Measurements from ENCODE around the gene SLC35A3. TPM values are rescaled to one million over a fixed set of nuclear protein-coding genes. Genes with fewer than 3 reads are reported as not detected.

SLC35A3 gene
- total RNA-seq, 1 experiment from 2014 or later, result 22.9 TPM

DNA sequence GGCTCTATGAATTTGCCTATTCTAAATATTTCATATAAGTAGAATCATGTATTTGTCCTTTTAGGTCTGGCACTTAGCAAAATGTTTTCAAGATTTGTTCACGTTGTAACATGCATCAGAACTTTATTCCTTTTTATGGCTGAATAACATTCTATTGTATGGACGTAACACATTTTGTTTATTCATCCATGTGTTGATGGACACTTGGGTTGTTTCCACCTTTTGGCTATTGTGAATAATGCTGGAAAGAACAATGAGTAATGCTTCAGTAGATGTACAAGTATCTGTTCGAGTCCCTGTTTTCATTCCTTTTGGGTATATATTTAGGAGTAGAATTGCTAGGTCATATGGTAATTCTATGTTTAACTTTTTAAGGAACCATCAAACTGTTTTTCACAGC is 24.7 kb downstream of the SLC35A3 start:
- TF ChIP-seq CTCF (conservative IDR thresholded peaks at IDR 0.05), result no peak
- no peak for TF ChIP-seq EZH2 (IDR thresholded peaks at IDR 0.05; ENCODE audit: low read depth)
- H3K9me2 ChIP-seq (ENCODE audit: insufficient read depth), result no peaks in the 10 kb centered on the region
- ChIA-PET POLR2A (ENCODE audit: unreplicated experiment) (no interaction called here), CTCF (no interaction called here)
- no peak for DNase-seq
- H3K4me2 ChIP-seq, result no peak overlapping the region
- H3K9me3 ChIP-seq (ENCODE audit: insufficient read depth, low read depth), result no peaks in the 10 kb centered on the region
- H2AFZ ChIP-seq, result no peak overlapping the region
- intact Hi-C loops (cut with micrococcal nuclease; ENCODE audit: unreplicated experiment), result no loop called here
- H3K4me1 ChIP-seq (replicated peaks; ENCODE audit: insufficient read depth), result 0 out of 2 replicates have a peak, but pooled peaks cover 11% of the 10 kb centered on the region
- H3K27ac ChIP-seq, result no peak overlapping the region
- peaks cover 9% of the 10 kb centered on the region for H3K36me3 ChIP-seq (ENCODE audit: low read depth)
- H3K4me3 ChIP-seq, result no peak overlapping the region
- no peaks in the 10 kb centered on the region for H3F3A ChIP-seq (ENCODE audit: insufficient read depth, low read depth)
- no peaks in the 10 kb centered on the region for H4K20me1 ChIP-seq (ENCODE audit: insufficient read depth)
- peaks cover 28% of the 10 kb centered on the region for H3K79me2 ChIP-seq (ENCODE audit: low read depth)
- H3K27me3 ChIP-seq (ENCODE audit: insufficient read depth, low read depth), result no peaks in the 10 kb centered on the region
- BruUV-seq (replicated peaks), result no TSS peak

GRCh38 chr1:99996951-99997350 is 27.2 kb downstream of the SLC35A3 start:
- Histone ChIP-seq H3K9me2 (ENCODE audit: insufficient read depth) (no peaks in the 10 kb centered on the region), H3F3A (ENCODE audit: insufficient read depth, low read depth) (no peaks in the 10 kb centered on the region), H3K4me1 (replicated peaks; ENCODE audit: insufficient read depth) (0 out of 2 replicates have a peak, but pooled peaks cover 11% of the 10 kb centered on the region), H3K4me3 (no peak overlapping the region), H3K27me3 (ENCODE audit: insufficient read depth, low read depth) (no peaks in the 10 kb centered on the region), H3K9me3 (ENCODE audit: insufficient read depth, low read depth) (no peaks in the 10 kb centered on the region), H4K20me1 (ENCODE audit: insufficient read depth) (no peaks in the 10 kb centered on the region), H3K27ac (no peak overlapping the region), H2AFZ (no peak overlapping the region), H3K4me2 (no peak overlapping the region), H3K79me2 (ENCODE audit: low read depth) (peaks cover 17% of the 10 kb centered on the region), H3K36me3 (ENCODE audit: low read depth) (peaks cover 7% of the 10 kb centered on the region; the same call in 1 of the 2 replicates)
- BruUV-seq (replicated peaks), result no TSS peak
- no peak for TF ChIP-seq EZH2 (IDR thresholded peaks at IDR 0.05; ENCODE audit: low read depth)
- no peak for TF ChIP-seq CTCF (conservative IDR thresholded peaks at IDR 0.05)
- intact Hi-C loops (cut with micrococcal nuclease; ENCODE audit: unreplicated experiment), result no loop called here
- ChIA-PET CTCF (no interaction called here), POLR2A (ENCODE audit: unreplicated experiment) (no interaction called here)
- no peak for DNase-seq

GRCh38 chr1:100001462-100001861 is 31.7 kb downstream of the SLC35A3 start:
- H3K36me3 ChIP-seq (ENCODE audit: low read depth), result 0 out of 2 replicates have a peak, but pooled peaks cover 13% of the 10 kb centered on the region
- H4K20me1 ChIP-seq (ENCODE audit: insufficient read depth), result no peaks in the 10 kb centered on the region
- H3K4me1 ChIP-seq (replicated peaks; ENCODE audit: insufficient read depth), result no peaks in the 10 kb centered on the region
- H3F3A ChIP-seq (ENCODE audit: insufficient read depth, low read depth), result no peaks in the 10 kb centered on the region
- CTCF ChIA-PET, result no interaction called here
- POLR2A ChIA-PET (ENCODE audit: unreplicated experiment), result no interaction called here
- H3K9me2 ChIP-seq (ENCODE audit: insufficient read depth), result no peaks in the 10 kb centered on the region
- H3K27ac ChIP-seq, result no peak overlapping the region
- DNase-seq, result no peak
- H3K4me2 ChIP-seq, result no peak overlapping the region
- peaks cover 36% of the 10 kb centered on the region for H3K79me2 ChIP-seq (ENCODE audit: low read depth)
- H3K27me3 ChIP-seq (ENCODE audit: insufficient read depth, low read depth), result no peaks in the 10 kb centered on the region
- intact Hi-C loops (cut with micrococcal nuclease; ENCODE audit: unreplicated experiment), result no loop called here
- no peak for TF ChIP-seq EZH2 (IDR thresholded peaks at IDR 0.05; ENCODE audit: low read depth)
- TF ChIP-seq CTCF (conservative IDR thresholded peaks at IDR 0.05), result no peak
- H3K4me3 ChIP-seq, result no peak overlapping the region
- BruUV-seq (replicated peaks), result no TSS peak
- H2AFZ ChIP-seq, result no peak overlapping the region
- peaks cover 7% of the 10 kb centered on the region; the same call in 1 of the 2 replicates for H3K9me3 ChIP-seq (ENCODE audit: insufficient read depth, low read depth)
